Body of pancreas (tissue), 4 donors: Measurements from ENCODE around the gene TIMD4.

ENCODE experiments used
- POLR2A ChIP-seq, 3 donors: fragments of 450-650 bp; IDR thresholded peaks; one replicate each; pipeline ENCODE4 v1.6.1; 2016; ENCODE audit warnings: antibody characterized with exemption in 3 of 3, mild to moderate bottlenecking in 2 of 3
- TF ChIP-seq, protein P1 (sequence below), 7 experiments: fragments of 450-650 bp in 4 of 7; fragments of 200-600 bp in 3 of 7; sonication (generic) in 3 of 7; IDR thresholded peaks; one replicate each; pipeline ENCODE4 v1.5.1; 2016 to 2019; ENCODE audit warnings: antibody characterized with exemption in 7 of 7

DNA sequence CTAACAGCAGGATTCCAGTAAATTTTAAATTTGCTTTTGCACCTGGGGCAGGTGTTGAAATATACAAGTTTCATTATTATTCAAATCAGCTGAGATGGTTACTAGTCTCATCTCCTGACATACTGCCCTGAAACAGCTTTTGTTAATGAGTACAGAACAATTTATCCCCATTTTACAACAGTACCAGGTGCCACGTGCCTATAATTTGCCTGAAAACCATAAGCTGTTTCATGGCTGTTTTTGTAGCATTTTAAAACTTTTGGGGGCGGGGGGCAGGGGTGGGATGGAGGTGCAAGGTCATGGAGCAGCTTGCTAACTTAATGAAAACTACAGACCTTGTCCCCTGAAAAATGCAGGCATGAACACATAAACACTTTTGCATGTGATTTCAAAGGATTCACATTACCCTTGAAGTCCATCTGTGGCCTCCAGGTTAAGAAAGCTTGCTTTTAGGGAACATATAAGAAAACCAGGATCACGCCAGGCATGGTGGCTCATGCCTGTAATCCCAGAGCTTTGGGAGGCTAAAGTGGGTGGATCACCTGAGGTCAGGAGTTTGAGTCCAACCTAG, 42.1 kb downstream of the TIMD4 start:
- TF ChIP-seq, protein P1, sequence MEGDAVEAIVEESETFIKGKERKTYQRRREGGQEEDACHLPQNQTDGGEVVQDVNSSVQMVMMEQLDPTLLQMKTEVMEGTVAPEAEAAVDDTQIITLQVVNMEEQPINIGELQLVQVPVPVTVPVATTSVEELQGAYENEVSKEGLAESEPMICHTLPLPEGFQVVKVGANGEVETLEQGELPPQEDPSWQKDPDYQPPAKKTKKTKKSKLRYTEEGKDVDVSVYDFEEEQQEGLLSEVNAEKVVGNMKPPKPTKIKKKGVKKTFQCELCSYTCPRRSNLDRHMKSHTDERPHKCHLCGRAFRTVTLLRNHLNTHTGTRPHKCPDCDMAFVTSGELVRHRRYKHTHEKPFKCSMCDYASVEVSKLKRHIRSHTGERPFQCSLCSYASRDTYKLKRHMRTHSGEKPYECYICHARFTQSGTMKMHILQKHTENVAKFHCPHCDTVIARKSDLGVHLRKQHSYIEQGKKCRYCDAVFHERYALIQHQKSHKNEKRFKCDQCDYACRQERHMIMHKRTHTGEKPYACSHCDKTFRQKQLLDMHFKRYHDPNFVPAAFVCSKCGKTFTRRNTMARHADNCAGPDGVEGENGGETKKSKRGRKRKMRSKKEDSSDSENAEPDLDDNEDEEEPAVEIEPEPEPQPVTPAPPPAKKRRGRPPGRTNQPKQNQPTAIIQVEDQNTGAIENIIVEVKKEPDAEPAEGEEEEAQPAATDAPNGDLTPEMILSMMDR (IDR thresholded peaks at IDR 0.05): no peak
- TF ChIP-seq POLR2A (IDR thresholded peaks at IDR 0.05): no peak
